H1 (cell line): ENCODE results near the gene EIF2AK2. TPM values are rescaled to one million over a fixed set of nuclear protein-coding genes. Genes with fewer than 3 reads are reported as not detected.
A peak's percentile ranks its signal among the peaks of the same experiment; 100 is the strongest.

ENCODE experiments used
- CTCF ChIA-PET: fragments of 300-600 bp; sonication (Branson Sonifier 250); formaldehyde crosslinking; loops from one replicate; lab custom pipeline; 2021; ENCODE audit not compliant: partially characterized antibody; lab: Charles Lee
- POLR2A ChIA-PET: fragments of 300-600 bp; sonication (Branson Sonifier 250); formaldehyde crosslinking; loops from one replicate; lab custom pipeline; 2021; ENCODE audit warnings: inconsistent platforms; ENCODE audit not compliant: partially characterized antibody; lab: Charles Lee
- DNase-seq, 2 experiments: peaks; one replicate each; pipeline versions ENCODE4 v3.0.0 to v3.0.0-alpha.2; 2010 to 2022; ENCODE audit warnings: low spot score in 2 of 2, low read depth in 1 of 2, mixed read lengths in 1 of 2
- FAIRE-seq: peaks from 2 replicates; lab custom pipeline; 2011; peaks lifted over from hg19 to GRCh38; lab: Jason Lieb, UNC
- H2AFZ ChIP-seq: 2 replicates; pipeline ENCODE4 v1.8.1; 2012; ENCODE audit warnings: low read length, inconsistent platforms
- H2AK5ac ChIP-seq: 2 replicates; pipeline ENCODE4 v1.6.1; 2013; ENCODE audit warnings: low read depth, low read length
- H2BK120ac ChIP-seq: replicated peaks from 2 replicates; pipeline ENCODE3; 2013; ENCODE audit warnings: low read depth, low read length, inconsistent platforms
- H2BK12ac ChIP-seq: 2 replicates; pipeline ENCODE4 v1.6.1; 2013; ENCODE audit warnings: low read depth, low read length
- H2BK15ac ChIP-seq: 2 replicates; pipeline ENCODE4 v1.6.1; 2013; ENCODE audit warnings: low read length
- H2BK20ac ChIP-seq: 2 replicates; pipeline ENCODE4 v1.6.1; 2013; ENCODE audit warnings: low read length
- H2BK5ac ChIP-seq: 2 replicates; pipeline ENCODE4 v1.6.1; 2013; ENCODE audit warnings: low read depth, low read length
- H3K14ac ChIP-seq: 2 replicates; pipeline ENCODE4 v1.6.1; 2013; ENCODE audit warnings: inconsistent platforms; ENCODE audit not compliant: insufficient read length
- H3K18ac ChIP-seq: 2 replicates; pipeline ENCODE4 v1.6.1; 2013; ENCODE audit warnings: low read length; ENCODE audit errors: extremely low read depth
- H3K23ac ChIP-seq: 2 replicates; pipeline ENCODE4 v1.6.1; 2013; ENCODE audit warnings: inconsistent platforms; ENCODE audit not compliant: insufficient read length
- H3K23me2 ChIP-seq: 2 replicates; pipeline ENCODE4 v1.6.1; 2013; ENCODE audit warnings: low read depth, low read length
- H3K27ac ChIP-seq: 2 replicates; pipeline ENCODE4 v1.6.1; 2011; ENCODE audit warnings: low read depth, low read length, inconsistent platforms
- H3K27me3 ChIP-seq, 4 experiments: replicated peaks in 1 of 4; 1 replicate in 1 of 4; 2 replicates in 3 of 4; pipeline versions ENCODE4 v1.6.1 to v1.8.1; 2011 to 2013; ENCODE audit warnings: low read length in 3 of 4, mild to moderate bottlenecking in 3 of 4, inconsistent platforms in 2 of 4, mixed read lengths in 2 of 4, moderate library complexity in 1 of 4; ENCODE audit not compliant: control insufficient read depth in 3 of 4, insufficient read depth in 3 of 4; ENCODE audit errors: extremely low read depth in 1 of 4
- H3K36me3 ChIP-seq, 4 experiments: 2 replicates each; pipeline versions ENCODE4 v1.6.1 to v1.8.1; 2011 to 2013; ENCODE audit warnings: mild to moderate bottlenecking in 4 of 4, low read length in 3 of 4, moderate library complexity in 2 of 4, control low read depth in 1 of 4, inconsistent platforms in 1 of 4; ENCODE audit not compliant: insufficient read depth in 4 of 4, control insufficient read depth in 2 of 4
- H3K4ac ChIP-seq: replicated peaks from 2 replicates; pipeline ENCODE3; 2013; ENCODE audit warnings: low read length, low read depth, mixed read lengths, inconsistent platforms; ENCODE audit not compliant: insufficient read length
- H3K4me1 ChIP-seq, 4 experiments: replicated peaks in 1 of 4; 1 replicate in 1 of 4; 2 replicates in 3 of 4; pipeline versions ENCODE4 v1.6.1 to v1.8.1; 2011 to 2013; ENCODE audit warnings: low read length in 3 of 4, inconsistent platforms in 2 of 4, mixed read lengths in 1 of 4; ENCODE audit not compliant: insufficient read depth in 4 of 4, control insufficient read depth in 3 of 4
- H3K4me2 ChIP-seq, 2 experiments: 2 replicates each; pipeline versions ENCODE4 v1.6.1 to v1.8.1; 2011 to 2013; ENCODE audit warnings: low read depth in 2 of 2, low read length in 2 of 2, control low read depth in 1 of 2, inconsistent platforms in 1 of 2, mild to moderate bottlenecking in 1 of 2; ENCODE audit not compliant: insufficient read depth in 1 of 2
- H3K4me3 ChIP-seq, 4 experiments: fragments of 200-600, 300-600 bp in 1 of 4; sonication (generic), shearing (Covaris generic), sonication (Bioruptor Twin) in 1 of 4; 2 replicates each; pipeline versions ENCODE4 v1.5.1 to v1.8.1; 2011 to 2016; ENCODE audit warnings: low read length in 4 of 4, low read depth in 3 of 4, control low read depth in 2 of 4, inconsistent platforms in 2 of 4, mild to moderate bottlenecking in 2 of 4, mixed read lengths in 1 of 4, moderate library complexity in 1 of 4; ENCODE audit not compliant: insufficient read depth in 2 of 4; ENCODE audit errors: extremely low read depth in 1 of 4
- H3K56ac ChIP-seq: replicated peaks from 2 replicates; pipeline ENCODE3; 2013; ENCODE audit warnings: low read depth, mild to moderate bottlenecking, mixed read lengths, low read length, inconsistent platforms; ENCODE audit not compliant: insufficient read length
- H3K79me1 ChIP-seq: 2 replicates; pipeline ENCODE4 v1.6.1; 2013; ENCODE audit warnings: low read depth, low read length, control low read depth
- H3K79me2 ChIP-seq, 2 experiments: 2 replicates each; pipeline versions ENCODE4 v1.6.1 to v1.8.1; 2012 to 2013; ENCODE audit warnings: low read length in 2 of 2, mild to moderate bottlenecking in 2 of 2, inconsistent platforms in 1 of 2; ENCODE audit not compliant: insufficient read depth in 2 of 2, control insufficient read depth in 1 of 2
- H3K9ac ChIP-seq, 4 experiments: replicated peaks in 1 of 4; 1 replicate in 1 of 4; 2 replicates in 3 of 4; pipeline versions ENCODE4 v1.6.1 to v1.8.1; 2011 to 2013; ENCODE audit warnings: low read depth in 3 of 4, low read length in 3 of 4, control low read depth in 2 of 4, mild to moderate bottlenecking in 2 of 4, moderate library complexity in 2 of 4, inconsistent platforms in 1 of 4; ENCODE audit errors: extremely low read depth in 1 of 4
- H3K9me3 ChIP-seq, 2 experiments: 2 replicates each; pipeline versions ENCODE4 v1.6.1 to v1.8.1; 2012 to 2013; ENCODE audit warnings: mild to moderate bottlenecking in 2 of 2, moderate library complexity in 2 of 2, control low read depth in 1 of 2, inconsistent platforms in 1 of 2, low read depth in 1 of 2, low read length in 1 of 2, mixed read lengths in 1 of 2; ENCODE audit not compliant: insufficient read depth in 2 of 2
- H4K20me1 ChIP-seq, 2 experiments: replicated peaks in 1 of 2; 2 replicates each; pipeline versions ENCODE3 to v1.8.1; 2011 to 2013; ENCODE audit warnings: inconsistent platforms in 2 of 2, low read length in 2 of 2, mild to moderate bottlenecking in 1 of 2; ENCODE audit not compliant: insufficient read depth in 2 of 2, control insufficient read depth in 1 of 2
- H4K5ac ChIP-seq: 2 replicates; pipeline ENCODE4 v1.6.1; 2013; ENCODE audit warnings: low read length, low read depth, mixed read lengths, inconsistent platforms; ENCODE audit not compliant: insufficient read length
- H4K8ac ChIP-seq: 2 replicates; pipeline ENCODE4 v1.8.0; 2013; ENCODE audit warnings: mild to moderate bottlenecking, moderate library complexity, low read length, inconsistent platforms; ENCODE audit not compliant: insufficient read depth; ENCODE audit errors: extremely low read depth
- H4K91ac ChIP-seq: replicated peaks from 2 replicates; pipeline ENCODE3; 2013; ENCODE audit warnings: low read length, mixed read lengths, inconsistent platforms; ENCODE audit not compliant: insufficient read length
- CTCF ChIP-seq, 3 experiments: IDR thresholded peaks; 1 replicate in 2 of 3; 2 replicates in 1 of 3; pipeline versions ENCODE4 v1.5.1 to v1.6.1; 2011; ENCODE audit warnings: low read length in 3 of 3, mild to moderate bottlenecking in 3 of 3, inconsistent platforms in 2 of 3, low read depth in 1 of 3, moderate library complexity in 1 of 3; ENCODE audit not compliant: insufficient read depth in 1 of 3; ENCODE audit errors: control extremely low read depth in 1 of 3
- WGBS, 2 experiments: shearing (Covaris generic) in 1 of 2; methylation state at CpG; one replicate each; pipeline versions ENCODE4 v1.1.6 to v1.1.7; 2013 to 2015; ENCODE audit warnings: low lambda C conversion rate in 2 of 2, mixed read lengths in 2 of 2, inconsistent platforms in 1 of 2, low coverage in 1 of 2, missing lambda C conversion rate in 1 of 2; ENCODE audit not compliant: insufficient replicate concordance in 2 of 2, insufficient coverage in 1 of 2, insufficient read length in 1 of 2; ENCODE audit errors: extremely low coverage in 1 of 2, missing lambda C conversion rate in 1 of 2; 5-methylcytosine and 5-hydroxymethylcytosine counted together
- polyA plus RNA-seq, 7 experiments: library from polyadenylated mRNA; depleted of rRNA in 3 of 7; stranded (reverse) in 5 of 7; unstranded in 2 of 7; fragments of >200 nt in 5 of 7; fragments of 200-250 nt in 2 of 7; gene quantifications; 1 replicate in 5 of 7; 2 replicates in 1 of 7; 4 replicates in 1 of 7; pipeline versions ENCODE4 v1.2.1 to v1.2.3, GENCODE V29; 2011 to 2013; ENCODE audit warnings: missing spikeins in 2 of 7, mixed read lengths in 2 of 7
- total RNA-seq: library from RNA; stranded (reverse); fragmentation: NEBNext Ultra II Directional; extraction: Animal tissue kit (Norgen Biotek cat#: 25700); gene quantifications from 2 replicates; pipeline ENCODE4 v1.2.1, GENCODE V29; 2021

The EIF2AK2 gene
- total and polyA plus RNA-seq, 2 of the 8 experiments (the other 6 are each of a cell fraction or from before 2014, with no cell fraction given), result 13.1 to 46.9 TPM

GRCh38 chr2:37168217-37168981 is 11.6 kb upstream of the EIF2AK2 start:
- POLR2A ChIA-PET, result interaction anchor here (1.1 to 1.9 kb wide), 5 partner anchors 12 to 55 kb away, joined by 3 to 6 read pairs (median 4); no protein-coding TSS in a partner anchor
- Histone ChIP-seq H4K8ac (no peak overlapping the region), H3K23ac (no peak overlapping the region), H3K79me1 (no peaks in the 10 kb centered on the region), H2AK5ac (no peak overlapping the region), H4K5ac (no peak overlapping the region), H3K14ac (no peak overlapping the region), H3K4me1 (no peaks in the 10 kb centered on the region), H3K56ac (no peak overlapping the region), H3K36me3 (no peaks in the 10 kb centered on the region), H4K91ac (no peak overlapping the region), H2BK120ac (no peak overlapping the region), H3K27me3 (no peaks in the 10 kb centered on the region), H2BK20ac (no peak overlapping the region), H3K27ac (no peak overlapping the region), H2BK12ac (no peak overlapping the region), H2BK5ac (no peak overlapping the region), H3K9me3 (peaks cover 7 to 8% of the 10 kb centered on the region in 2 experiments; a peak in 3 of 4 replicates), H2AFZ (0 out of 2 replicates have a peak overlapping the region, but pooled peaks have one; percentile 45), H3K9ac (no peak overlapping the region), H4K20me1 (no peaks in the 10 kb centered on the region), H2BK15ac (no peak overlapping the region), H3K4me2 (no peak overlapping the region), H3K4me3 (no peak overlapping the region), H3K79me2 (no peaks in the 10 kb centered on the region), H3K4ac (no peak overlapping the region), H3K23me2 (no peaks in the 10 kb centered on the region), H3K18ac (no peak overlapping the region)
- peak in 1 of 2 experiments; percentile 64 for DNase-seq
- 58% methylated on average over 17 of the region's 17 CpGs; no CpG with 5 or more reads in 1 of the 2 experiments for WGBS, 2 experiments
- peak; percentile 90 for FAIRE-seq
- CTCF ChIA-PET, result interaction anchor here (0.6 to 5.6 kb wide), 42 partner anchors 9 to 707 kb away, joined by 3 to 67 read pairs (median 4); partner anchors contain the start of genes EIF2AK2 and SULT6B1
- peak in 2 of 3 experiments; percentile 49 to 78; a peak in 2 of 4 replicates for TF ChIP-seq CTCF (IDR thresholded peaks at IDR 0.05; ENCODE audit: control extremely low read depth in 1 of 3, insufficient read depth in 1 of 3, low read depth in 1 of 3, low read length in 3 of 3)
